ENCODE measurements around the gene VASH1.
A peak's percentile ranks its signal among the peaks of the same experiment; 100 is the strongest.
"Not testable (repeated sequence)": the region's sequence is repeated elsewhere in the genome, so short reads cannot be mapped to it uniquely, and the experiment has no call there.

The VASH1 gene

DNA sequence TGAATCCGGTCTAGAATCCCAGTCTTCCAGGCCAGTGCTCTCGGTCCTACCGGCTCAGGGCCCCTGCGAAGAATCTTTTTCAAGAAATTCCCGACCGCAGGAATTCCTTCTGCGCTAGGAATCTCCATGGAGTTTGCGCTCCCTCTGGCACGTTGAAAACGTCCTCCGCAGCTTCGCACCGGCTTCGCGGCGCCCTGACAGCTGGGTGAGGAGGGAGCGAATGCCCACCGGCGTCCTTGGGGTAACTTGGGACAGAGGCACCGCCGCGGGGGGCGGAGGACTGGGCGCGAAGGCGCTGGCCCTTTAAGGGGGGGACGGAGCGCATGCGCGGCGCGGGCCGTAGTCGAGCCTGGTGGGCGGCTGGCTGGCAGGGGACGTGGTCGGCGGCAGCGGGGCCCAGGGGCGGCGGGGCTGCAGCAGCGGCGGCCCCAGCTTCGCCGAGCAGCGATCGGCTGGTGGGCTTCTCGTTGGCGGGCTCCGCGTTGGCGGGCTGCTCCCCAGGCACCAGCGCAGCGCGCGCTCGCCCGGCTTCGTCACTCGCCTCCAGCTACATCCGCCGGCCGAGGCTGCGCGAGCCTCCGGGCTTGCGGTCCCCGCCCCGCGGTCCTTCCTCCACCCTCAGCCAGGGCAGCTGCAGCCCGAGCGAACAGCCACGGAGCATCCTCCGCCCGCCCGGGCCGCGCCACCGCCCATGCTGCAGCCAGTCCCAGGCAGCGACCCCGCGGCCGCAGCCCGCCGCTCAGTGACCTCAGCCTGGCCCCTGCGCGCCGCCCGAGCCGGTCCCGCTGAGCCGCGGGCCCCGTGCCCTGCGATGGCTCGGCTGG is at the start of gene VASH1:
Gene VASH1 (plus strand): TSS at position 333 of the 824 bp plus-strand sequence. CDS start 1,354 bp downstream, outside the sequence.
- DNase-seq: peak; percentile 58

DNA sequence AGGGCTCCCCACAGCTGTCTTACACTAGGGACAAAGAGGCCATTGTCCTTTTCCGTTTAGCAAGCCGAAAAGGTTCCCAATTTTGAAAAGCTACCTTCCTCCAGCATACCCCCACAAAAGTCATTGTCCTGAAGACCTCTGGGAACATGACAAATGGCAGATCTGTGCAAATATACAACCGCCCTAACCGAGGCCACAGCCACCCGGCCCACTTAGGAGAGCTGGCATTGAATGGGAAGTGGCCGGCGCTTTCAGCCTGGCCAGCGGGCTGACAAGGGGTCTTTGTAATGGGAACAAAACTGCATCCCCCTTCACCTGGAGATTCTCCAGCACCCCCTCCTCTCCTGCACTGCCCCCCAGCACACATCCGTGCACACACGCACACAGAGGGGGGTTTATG is 48.1 kb upstream of the VASH1 start:
- DNase-seq: no peak

DNA sequence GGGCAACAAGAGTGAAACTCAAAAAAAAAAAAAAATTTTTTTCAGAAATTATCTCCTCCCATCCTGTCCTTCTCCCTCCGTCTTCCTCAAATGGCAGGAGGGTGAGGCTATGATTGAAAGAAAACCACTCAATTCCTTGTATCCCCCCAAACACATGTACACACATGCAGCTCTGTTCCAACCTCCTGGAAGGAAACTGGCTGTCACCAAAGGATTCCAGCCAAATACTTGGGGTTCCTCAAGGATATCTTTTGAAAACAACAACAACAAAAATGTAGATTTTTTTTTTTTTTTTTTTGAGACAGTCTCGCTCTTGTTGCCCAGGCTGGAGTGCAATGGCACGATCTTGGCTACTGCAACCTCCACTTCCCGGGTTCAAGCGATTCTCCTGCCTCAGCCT is 46.8 kb upstream of the VASH1 start:
- no peak for DNase-seq

DNA sequence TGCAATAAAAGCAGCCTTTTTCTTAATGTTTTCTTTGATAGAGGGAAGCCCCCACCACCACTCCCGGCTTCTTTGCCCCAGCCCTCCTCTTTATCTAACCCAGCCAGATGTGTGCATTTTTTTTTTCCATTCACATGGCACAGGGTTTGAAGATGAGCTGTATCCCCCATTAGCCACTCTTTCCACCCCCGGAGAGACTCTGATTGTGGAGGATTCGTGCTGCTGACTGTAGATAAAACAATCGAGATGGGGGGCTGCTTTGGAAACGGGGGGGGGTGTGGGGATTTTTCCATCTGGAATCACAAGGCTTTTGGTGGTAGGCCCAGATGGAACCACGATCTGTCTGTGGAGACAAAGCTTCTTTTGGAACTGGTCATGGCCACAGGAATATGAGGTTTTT is 46.2 kb upstream of the VASH1 start:
- DNase-seq: no peak

DNA sequence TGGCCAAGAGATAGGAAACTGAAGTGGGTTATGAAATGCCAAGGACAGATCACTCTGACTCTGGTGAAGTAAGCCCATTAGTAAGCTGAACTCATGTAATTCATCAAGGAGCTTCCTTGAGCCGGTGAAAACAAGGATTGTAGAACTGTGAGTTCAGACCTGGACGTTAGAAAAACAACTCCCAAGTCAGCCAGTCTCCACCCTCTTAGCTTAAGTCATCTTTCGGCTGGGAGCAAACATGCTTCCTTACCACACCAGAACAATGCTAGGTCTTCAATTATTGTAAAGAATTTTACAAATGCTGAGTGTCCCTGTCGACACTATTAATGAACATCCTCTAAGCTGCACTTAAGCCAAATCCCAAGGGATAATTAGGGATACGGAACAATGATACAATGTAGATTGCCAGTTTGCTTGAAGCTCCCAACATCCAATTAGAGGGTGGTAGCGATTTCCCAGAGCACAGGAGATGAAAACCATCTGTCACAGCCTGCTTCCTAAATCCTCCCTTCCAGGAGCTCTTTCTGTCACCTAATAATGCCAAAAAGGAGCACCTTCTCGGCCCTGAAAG is 45.7 kb upstream of the VASH1 start:
- no peak for DNase-seq

DNA sequence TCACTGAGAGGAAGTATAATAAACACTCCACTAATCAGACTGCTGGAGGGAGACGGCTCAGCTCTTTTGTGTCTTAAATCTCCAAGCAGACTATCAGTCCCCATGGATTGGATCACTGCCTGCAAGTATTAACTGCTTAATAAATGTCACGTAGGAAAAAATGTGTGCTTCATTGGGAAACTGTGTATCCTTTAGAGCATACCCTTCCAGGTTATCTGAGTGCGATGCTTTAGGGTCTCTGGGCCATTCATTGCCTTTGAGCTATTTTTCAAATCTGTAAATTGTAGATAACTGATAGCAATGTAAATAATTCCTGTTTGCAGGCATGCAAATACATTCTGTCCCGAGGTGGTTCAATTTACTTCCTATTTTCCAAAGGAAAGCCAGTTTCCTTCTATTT is 45.0 kb upstream of the VASH1 start:
- DNase-seq: no peak

DNA sequence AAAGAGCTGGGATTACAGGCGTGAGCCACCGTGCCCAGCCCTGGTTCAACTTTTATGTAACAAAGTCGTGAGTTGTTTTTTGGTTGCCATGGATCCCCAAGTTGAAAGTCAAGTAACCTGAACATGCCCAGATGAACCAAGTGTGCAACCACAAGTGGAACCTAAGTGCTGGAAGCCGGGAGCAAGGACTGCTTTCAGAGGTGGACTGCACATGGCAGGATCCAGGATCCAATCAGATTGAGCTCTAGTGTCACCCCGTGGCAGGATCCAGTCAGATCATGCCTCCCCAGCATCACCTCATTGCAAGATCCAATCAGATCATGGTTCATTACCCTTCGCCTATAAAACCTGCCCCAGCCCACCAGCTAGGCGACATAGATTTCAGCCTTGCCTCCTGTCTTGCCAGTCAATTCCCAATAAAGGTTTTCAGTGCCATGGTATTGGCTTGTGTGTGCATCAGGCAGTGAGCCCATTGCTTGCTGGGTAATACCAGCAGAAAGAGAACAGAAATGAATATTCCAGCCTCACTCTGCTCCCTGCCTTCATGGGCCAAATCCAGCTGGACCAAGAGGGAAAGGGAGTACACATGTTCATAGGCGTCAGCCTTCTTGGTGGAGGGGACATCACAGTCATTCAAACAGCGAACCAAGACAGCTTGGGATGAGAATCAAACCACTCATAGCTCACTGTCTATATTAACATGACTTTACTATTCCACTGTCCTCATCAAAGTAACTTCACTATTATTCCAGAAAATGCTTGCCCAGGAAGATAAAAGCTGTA is 43.6 kb upstream of the VASH1 start:
- no peak for DNase-seq

DNA sequence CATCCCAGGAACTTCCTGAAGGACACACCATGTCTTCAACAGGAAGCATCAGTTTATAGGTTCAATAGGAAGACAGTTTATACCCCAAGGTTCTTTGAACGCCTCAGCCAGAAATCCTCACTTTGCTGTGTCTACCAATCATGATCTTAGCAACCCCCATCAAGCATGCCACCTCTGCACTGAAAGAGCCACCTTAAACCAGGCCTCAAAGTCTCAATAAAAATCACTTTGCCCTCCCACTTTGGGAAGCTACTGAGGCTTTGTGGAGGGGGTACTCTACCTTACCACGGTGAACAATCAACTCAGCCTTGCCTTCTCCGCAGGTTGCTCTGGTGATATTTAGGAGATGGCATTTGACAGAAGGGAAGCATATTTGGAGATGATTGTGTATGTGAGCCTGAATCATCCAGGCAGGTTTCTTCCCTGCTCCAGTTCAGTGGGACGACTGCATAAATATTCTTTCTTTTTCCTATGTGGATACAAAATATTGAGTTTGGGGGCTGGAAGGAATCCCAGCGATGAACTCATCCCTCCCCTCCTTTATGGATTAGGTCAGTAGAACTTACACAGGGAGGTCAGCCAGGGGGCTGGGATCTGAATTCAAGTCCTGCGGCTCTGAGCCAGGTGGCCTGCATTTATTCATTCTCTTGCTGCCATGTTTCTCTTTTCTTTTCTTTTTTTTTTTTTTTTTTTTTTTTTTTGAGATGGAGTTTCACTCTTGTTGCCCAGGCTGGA is 42.8 kb upstream of the VASH1 start:
- no peak for DNase-seq

DNA sequence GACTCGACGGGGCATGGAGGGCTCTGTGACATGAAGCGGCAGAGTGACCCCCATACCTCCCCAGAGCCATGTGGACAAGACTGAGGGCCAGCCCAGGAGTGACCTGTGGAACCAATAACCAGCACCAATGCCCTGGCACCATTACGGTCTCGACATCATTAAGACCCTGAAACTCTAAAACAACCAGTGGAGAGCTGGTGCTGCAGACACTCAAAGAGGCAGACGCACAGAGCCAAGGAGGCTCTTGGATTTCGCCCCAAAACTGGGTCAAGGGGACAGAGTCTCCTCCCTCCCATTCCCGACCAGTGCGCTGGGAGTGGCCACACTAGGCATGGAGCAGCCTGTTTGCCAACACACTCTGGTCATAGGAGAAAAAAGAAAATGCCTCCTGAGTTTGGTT is 41.6 kb upstream of the VASH1 start:
- no peak for DNase-seq

DNA sequence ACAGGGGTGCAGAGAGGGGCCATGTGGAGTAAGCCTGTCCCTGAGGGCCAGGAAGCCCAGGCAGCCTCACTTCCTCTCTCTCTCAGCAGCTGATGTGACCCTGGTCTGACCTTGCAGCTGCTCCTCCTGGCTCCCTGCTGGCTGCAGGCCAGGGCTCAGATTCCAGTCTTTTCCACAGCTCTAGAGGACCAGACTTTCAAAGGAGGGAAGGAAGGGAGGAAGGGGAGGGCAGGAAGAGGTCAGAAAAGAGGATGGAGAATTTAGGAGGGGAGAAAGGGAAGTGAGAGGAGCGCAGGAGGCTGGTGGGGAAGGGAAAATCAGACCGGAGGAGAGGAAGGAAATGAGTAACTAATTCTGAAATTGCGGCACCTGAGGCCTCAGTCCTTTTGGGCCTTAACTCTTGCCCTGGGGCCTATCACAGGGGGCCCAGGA is 40.9 kb upstream of the VASH1 start:
- DNase-seq: no peak

DNA sequence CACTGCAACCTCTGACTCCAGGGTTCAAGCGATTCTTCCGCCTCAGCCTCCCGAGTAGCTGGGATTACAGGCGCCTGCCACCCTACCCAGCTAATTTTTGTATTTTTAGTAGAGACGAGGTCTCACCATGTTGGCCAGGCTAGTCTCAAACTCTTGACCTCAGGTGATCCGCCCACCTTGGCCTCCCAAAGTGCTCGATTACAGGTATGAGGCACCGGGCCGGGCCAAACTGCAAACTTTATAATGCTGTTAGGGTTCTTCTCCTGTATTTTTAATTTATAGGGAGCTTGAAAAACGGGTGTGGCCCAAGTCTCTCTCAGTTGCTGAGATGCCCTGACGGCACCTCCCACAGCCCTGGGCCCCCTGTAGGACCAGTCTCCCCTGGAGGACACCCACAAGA is 39.8 kb upstream of the VASH1 start:
- not testable (repeated sequence) for DNase-seq

DNA sequence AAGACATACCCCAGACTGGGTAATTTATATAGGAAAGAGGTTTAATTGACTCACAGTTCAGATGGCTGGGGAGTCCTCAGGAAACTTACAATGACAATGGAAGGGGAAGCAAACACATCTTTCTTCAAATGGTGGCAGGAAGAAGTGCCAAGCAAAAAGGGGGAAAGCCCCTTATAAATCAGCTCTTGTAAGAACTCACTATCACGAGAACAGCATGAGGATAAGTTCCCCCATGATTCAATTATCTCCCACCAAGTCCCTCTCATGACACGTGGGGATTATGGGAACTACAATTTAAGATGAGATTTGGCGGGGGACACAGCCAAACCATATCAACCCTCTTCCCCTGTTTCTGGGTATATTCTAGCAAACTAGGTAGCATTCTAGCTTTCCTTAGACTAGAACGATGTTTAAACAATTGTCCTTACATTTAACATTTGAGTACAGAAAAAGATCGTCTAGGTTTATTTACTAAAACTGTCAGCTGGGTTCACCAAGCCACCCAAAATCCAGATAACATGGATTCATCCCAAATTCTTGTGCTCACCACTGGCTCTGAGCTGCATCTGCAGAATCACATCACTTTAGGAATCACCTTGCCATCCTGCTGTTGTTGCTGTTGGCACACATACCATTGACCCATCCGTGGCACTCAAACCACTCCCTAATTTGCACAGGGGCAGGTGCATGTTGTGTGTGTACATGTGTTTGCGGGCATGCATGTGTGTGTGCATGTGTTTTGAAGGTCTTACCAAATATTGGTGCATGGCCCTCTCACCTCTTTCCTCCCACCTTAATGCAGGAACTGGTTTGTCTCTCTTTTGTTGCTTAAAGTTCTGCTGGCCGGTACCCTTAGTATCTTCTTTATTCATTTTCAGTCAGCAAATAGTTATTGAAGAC is 36.4 kb upstream of the VASH1 start:
- no peak for DNase-seq

DNA sequence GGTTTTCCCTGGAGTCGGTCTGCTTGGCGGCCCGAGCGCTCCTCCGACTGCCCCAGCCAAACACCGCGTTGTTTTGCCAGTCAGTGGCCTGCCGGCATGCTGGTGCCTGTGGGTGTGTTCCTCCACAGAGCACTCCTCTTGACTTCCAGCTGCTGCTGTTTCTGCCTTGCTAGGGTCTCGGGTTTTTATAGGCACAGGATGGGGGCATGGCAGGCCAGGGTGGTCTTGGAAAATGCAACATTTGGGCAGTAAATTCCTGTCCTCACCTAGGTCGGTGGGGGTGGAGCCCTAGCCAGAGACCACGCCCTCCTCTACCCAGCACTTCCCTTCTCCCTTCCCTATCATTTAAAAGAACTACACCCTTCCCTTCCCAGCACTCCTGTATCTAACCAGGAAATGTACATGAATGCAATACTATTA is 34.7 kb upstream of the VASH1 start:
- DNase-seq: no peak

DNA sequence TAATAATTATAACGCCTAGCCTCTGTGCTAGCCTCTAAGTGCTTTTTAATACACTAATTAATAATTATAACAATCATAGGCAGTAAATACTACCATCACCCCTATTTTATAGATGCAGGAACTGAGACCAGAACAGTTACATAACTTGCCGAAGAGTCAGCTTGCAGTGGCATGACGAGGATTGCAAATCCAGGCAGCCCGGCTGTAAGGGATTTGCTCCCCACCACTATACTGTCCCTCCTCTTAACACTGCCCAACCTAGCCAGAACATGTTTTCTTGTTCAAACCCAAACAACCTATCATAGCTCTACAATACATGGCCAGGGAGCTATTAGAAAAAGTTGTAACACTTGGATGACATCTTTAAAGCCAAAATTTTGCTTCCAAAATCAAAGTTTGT is 33.9 kb upstream of the VASH1 start:
- no peak for DNase-seq

DNA sequence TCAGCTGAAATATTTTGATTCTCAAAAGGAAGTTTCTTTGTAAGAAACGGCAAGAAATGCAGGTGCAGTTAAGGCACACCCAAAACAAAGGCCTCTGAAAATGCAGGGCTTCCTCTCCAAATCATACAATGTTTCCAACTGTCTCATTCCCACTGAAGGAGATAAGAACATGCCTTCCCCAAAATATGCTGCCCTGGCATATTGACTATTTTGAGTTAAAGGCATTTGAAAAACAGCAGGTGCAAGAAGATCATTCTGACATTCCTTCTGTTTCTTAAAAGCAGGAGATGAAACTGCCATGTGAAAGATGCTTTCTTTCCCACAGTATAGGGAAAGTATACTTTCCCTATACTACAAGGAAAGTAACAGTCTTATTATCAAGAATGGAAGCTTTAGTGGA is 33.4 kb upstream of the VASH1 start:
- DNase-seq: no peak

DNA sequence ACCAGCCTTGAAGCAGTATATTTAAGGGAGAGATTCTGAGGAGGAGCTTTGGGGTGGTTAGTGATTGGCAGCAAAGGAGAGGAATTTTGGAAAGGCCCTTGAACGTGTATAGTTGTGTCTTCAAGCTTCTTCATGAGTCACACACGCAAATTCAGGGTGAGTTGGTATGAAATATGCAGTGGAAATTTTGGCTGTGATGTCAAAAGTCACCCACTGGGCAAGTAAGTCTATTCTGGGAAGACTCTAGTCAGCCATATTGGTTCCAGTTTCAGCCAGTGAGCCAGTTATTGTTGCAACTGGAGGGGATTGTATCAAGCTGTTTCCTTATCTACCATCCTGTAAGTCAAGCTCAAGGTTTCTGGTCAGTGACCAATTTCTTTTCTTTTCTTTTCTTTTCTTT is 32.0 kb upstream of the VASH1 start:
- DNase-seq: no peak

DNA sequence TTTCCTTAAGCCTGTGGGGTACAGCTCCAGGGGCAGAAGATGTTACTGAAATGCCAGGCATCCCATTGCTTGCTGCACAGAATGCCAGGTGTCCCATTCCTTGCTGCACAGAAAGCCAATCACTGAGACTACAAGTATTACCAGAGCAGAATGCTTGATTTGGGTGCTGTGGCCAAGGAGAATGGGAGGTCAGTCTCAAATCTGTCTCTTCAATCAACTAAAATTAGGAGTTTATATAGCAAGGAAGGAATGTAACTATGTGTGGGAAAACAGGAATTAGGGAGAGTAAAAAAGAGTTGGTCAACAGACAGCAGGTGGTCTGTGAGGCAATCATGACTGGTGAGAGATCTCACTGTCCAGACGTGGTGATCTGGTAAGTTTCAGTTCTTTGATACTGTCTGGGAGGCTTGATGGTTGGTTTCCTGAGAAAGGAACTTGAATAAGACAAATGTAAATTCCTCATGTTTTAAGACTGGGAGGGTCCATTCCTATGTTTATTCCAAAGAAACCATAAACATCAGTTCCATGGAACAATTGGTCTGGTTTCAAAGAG is 31.2 kb upstream of the VASH1 start:
- DNase-seq: no peak

DNA sequence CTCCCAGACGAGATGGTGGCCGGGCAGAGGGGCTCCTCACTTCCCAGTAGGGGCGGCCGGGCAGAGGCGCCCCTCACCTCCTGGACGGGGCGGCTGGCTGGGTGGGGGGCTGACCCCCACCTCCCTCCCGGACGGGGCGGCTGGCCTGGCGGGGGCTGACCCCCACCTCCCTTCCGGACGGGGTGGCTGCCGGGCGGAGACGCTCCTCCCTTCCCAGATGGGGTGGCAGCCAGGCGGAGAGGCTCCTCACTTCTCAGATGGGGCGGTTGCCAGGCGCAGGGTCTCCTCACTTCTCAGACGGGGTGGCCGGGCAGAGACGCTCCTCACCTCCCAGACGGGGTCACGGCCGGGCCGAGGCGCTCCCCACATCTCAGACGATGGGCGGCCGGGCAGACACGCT is 26.8 kb upstream of the VASH1 start:
- not testable (repeated sequence) for DNase-seq

DNA sequence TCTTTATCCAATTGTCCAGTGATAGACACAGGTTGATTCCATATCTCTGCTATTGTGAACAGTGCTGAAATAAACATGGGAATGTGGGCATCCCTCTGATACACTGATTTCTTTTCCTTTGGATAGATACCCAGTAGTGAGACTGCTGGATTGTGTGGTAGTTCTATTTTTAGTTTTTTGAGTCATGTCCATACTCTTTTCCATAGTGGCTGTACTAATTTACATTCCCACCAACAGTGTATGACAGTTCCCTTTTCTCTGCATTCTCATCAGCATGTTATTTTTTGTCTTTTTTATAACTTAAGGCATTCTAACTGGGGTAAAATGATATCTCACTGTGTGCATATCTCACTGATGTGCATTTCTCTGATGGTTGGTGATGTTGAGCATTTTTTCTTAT is 24.8 kb upstream of the VASH1 start:
- no peak for DNase-seq

DNA sequence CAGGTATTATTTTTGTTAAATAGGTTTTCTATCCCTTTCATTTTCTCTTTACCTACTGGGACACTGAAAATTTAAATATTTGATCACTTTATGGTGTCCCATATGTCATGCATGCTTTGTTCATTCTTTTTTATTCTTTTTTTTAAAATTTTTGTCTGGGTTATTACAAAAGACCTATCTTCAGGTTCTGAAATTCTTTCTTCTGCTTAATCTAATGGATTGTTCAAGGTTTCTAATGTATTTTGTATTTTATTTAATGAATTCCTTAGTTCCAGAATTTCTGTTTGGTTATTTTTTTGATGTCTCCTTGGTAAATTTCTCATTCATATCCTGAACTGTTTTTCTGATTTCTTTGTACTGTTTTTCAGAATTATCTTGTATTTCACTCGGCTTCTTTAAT is 20.2 kb upstream of the VASH1 start:
- no peak for DNase-seq

DNA sequence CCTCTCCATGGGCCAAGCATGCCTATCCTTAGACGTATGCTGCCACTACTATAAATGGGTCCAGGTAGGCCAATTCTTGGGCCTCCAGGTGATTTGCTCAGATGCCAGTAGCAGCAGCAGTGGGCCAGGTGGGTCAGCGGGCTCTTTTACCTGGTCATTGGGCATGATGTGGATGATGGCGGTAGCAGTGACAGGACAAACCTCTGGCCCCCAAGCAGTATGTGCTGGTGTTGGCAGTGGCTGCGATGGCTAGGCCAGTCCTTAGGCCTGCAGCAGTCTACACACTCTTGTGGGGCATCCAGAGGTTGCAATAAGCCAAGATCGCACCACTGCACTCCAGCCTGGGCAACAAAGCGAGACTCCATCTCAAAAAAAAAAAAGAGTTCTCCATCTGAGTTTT is 19.1 kb upstream of the VASH1 start:
- no peak for DNase-seq

DNA sequence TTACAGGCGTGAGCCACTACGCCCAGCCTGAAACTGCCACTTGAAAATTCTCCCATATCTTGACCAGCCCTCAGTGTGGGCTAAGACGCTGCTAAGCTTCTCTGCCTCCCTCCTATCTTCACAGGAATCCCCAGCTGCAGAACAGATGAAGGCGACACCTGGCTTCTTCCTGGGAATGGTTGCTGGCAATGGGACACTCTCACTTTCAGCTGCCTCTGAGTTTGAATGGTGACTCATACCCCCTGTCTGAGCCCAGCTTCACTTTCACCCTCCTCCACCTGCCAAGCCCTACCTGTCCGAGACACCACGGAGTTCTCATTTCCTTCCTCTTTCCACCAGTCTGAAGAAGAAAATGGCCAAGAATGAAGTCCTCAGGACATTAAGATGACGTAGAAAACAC is 18.3 kb upstream of the VASH1 start:
- no peak for DNase-seq

Measured in CD4-positive, alpha-beta T cell treated with Interleukin-10 for 1 hour (primary cell).